MM.1S (cell line): Measurements from ENCODE around the gene FZD1.

Experiments
- DNase-seq: peaks from one replicate; pipeline ENCODE4 v3.0.0-alpha.2; 2015
- H2AFZ ChIP-seq: fragments of 300-600 bp; sonication (generic); 2 replicates; pipeline ENCODE4 v1.6.0; 2016; ENCODE audit warnings: antibody characterized with exemption, low read length
- H3F3A ChIP-seq: fragments of 300-600 bp; sonication (generic); 2 replicates; pipeline ENCODE4 v1.6.1; 2016; ENCODE audit warnings: mild to moderate bottlenecking, antibody characterized with exemption, low read length, moderate library complexity, mixed read lengths; ENCODE audit not compliant: insufficient read depth
- H3K27ac ChIP-seq: fragments of 300-600 bp; sonication (generic); 2 replicates; pipeline ENCODE4 v1.5.1; 2016; ENCODE audit warnings: mild to moderate bottlenecking, low read length
- H3K27me3 ChIP-seq: fragments of 300-600 bp; sonication (generic); replicated peaks from 2 replicates; pipeline ENCODE4 v1.6.0; 2016; ENCODE audit warnings: low read length; ENCODE audit not compliant: insufficient read depth
- H3K36me3 ChIP-seq: fragments of 300-600 bp; sonication (generic); replicated peaks from 2 replicates; pipeline ENCODE4 v1.6.1; 2016; ENCODE audit warnings: mild to moderate bottlenecking, low read length, mixed read lengths; ENCODE audit not compliant: insufficient read depth
- H3K4me1 ChIP-seq: fragments of 300-600 bp; sonication (generic); 2 replicates; pipeline ENCODE4 v1.6.1; 2016; ENCODE audit warnings: low read length, mixed read lengths
- H3K4me2 ChIP-seq: fragments of 300-600 bp; sonication (generic); 2 replicates; pipeline ENCODE4 v1.6.0; 2016; ENCODE audit warnings: low read depth, low read length
- H3K4me3 ChIP-seq: fragments of 300-600 bp; sonication (generic); 2 replicates; pipeline ENCODE4 v1.5.1; 2016; ENCODE audit warnings: low read length, mixed read lengths
- H3K79me2 ChIP-seq: fragments of 300-600 bp; sonication (generic); 2 replicates; pipeline ENCODE4 v1.6.1; 2016; ENCODE audit warnings: mixed run types, low read length, mixed read lengths
- H3K9ac ChIP-seq: fragments of 300-600 bp; sonication (generic); 2 replicates; pipeline ENCODE4 v1.6.1; 2016; ENCODE audit warnings: low read length, mixed read lengths
- H3K9me2 ChIP-seq: fragments of 300-600 bp; sonication (generic); replicated peaks from 2 replicates; pipeline ENCODE4 v1.6.1; 2016; ENCODE audit warnings: mild to moderate bottlenecking, low read length, mixed read lengths; ENCODE audit not compliant: insufficient read depth
- H3K9me3 ChIP-seq: fragments of 300-600 bp; sonication (generic); replicated peaks from 2 replicates; pipeline ENCODE4 v1.6.1; 2016; ENCODE audit warnings: mild to moderate bottlenecking, low read length, mixed read lengths; ENCODE audit not compliant: insufficient read depth
- H4K20me1 ChIP-seq: fragments of 300-600 bp; sonication (generic); 2 replicates; pipeline ENCODE4 v1.6.1; 2016; ENCODE audit warnings: mild to moderate bottlenecking, low read length, moderate library complexity, mixed read lengths; ENCODE audit not compliant: insufficient read depth
- EZH2 ChIP-seq: fragments of 300-600 bp; sonication (generic); optimal IDR thresholded peaks from 2 replicates; pipeline ENCODE3; 2017; ENCODE audit warnings: low read depth, mild to moderate bottlenecking, antibody characterized with exemption, low read length, mixed read lengths
- EZH2phosphoT487 ChIP-seq: fragments of 300-600 bp; sonication (generic); IDR thresholded peaks from 2 replicates; pipeline ENCODE4 v1.6.1; 2018; ENCODE audit warnings: antibody characterized with exemption, low read length
- TF ChIP-seq, protein P1 (sequence below): fragments of 300-600 bp; sonication (generic); IDR thresholded peaks from 2 replicates; pipeline ENCODE4 v1.5.1; 2016; ENCODE audit warnings: antibody characterized with exemption, low read length, mixed read lengths

FZD1 gene

GRCh38 chr7:91264924-91265681 is 870 bp downstream of the FZD1 start:
- Histone ChIP-seq H3K4me2 (peak overlapping the region; percentile 97), H3K27me3 (peaks cover 10% of the 10 kb centered on the region; the same call in 1 of the 2 replicates), H3K36me3 (no peaks in the 10 kb centered on the region), H3K9me2 (no peaks in the 10 kb centered on the region), H2AFZ (peak overlapping the region; percentile 80), H3K9ac (peak overlapping the region; percentile 54; the same call in 1 of the 2 replicates), H3K4me1 (peaks cover 6% of the 10 kb centered on the region; the same call in 1 of the 2 replicates), H4K20me1 (no peaks in the 10 kb centered on the region), H3F3A (no peaks in the 10 kb centered on the region), H3K9me3 (no peaks in the 10 kb centered on the region), H3K27ac (peak overlapping the region; percentile 54; the same call in 1 of the 2 replicates), H3K79me2 (no peaks in the 10 kb centered on the region), H3K4me3 (peak overlapping the region; percentile 82)
- TF ChIP-seq EZH2 (no peak), EZH2phosphoT487 (no peak)
- TF ChIP-seq, protein P1, sequence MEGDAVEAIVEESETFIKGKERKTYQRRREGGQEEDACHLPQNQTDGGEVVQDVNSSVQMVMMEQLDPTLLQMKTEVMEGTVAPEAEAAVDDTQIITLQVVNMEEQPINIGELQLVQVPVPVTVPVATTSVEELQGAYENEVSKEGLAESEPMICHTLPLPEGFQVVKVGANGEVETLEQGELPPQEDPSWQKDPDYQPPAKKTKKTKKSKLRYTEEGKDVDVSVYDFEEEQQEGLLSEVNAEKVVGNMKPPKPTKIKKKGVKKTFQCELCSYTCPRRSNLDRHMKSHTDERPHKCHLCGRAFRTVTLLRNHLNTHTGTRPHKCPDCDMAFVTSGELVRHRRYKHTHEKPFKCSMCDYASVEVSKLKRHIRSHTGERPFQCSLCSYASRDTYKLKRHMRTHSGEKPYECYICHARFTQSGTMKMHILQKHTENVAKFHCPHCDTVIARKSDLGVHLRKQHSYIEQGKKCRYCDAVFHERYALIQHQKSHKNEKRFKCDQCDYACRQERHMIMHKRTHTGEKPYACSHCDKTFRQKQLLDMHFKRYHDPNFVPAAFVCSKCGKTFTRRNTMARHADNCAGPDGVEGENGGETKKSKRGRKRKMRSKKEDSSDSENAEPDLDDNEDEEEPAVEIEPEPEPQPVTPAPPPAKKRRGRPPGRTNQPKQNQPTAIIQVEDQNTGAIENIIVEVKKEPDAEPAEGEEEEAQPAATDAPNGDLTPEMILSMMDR, result no peak; the same call in 1 of the 2 replicates
- DNase-seq, result peak; percentile 73

GRCh38 chr7:91265693-91266066 is 1.4 kb downstream of the FZD1 start:
- Histone ChIP-seq H3K9ac (no peak overlapping the region), H3K79me2 (no peaks in the 10 kb centered on the region), H3K4me3 (peak overlapping the region; percentile 82), H4K20me1 (no peaks in the 10 kb centered on the region), H3F3A (no peaks in the 10 kb centered on the region), H3K9me2 (no peaks in the 10 kb centered on the region), H3K9me3 (no peaks in the 10 kb centered on the region), H2AFZ (0 out of 2 replicates have a peak overlapping the region, but pooled peaks have one; percentile 80), H3K4me2 (peak overlapping the region; percentile 97), H3K27ac (no peak overlapping the region), H3K27me3 (peaks cover 10% of the 10 kb centered on the region; the same call in 1 of the 2 replicates), H3K4me1 (peaks cover 6% of the 10 kb centered on the region; the same call in 1 of the 2 replicates), H3K36me3 (no peaks in the 10 kb centered on the region)
- DNase-seq, result no peak
- TF ChIP-seq EZH2 (no peak), EZH2phosphoT487 (no peak)
- TF ChIP-seq, protein P1, result no peak

- no peaks in the 10 kb centered on the region for H4K20me1 ChIP-seq
- peaks cover 10% of the 10 kb centered on the region; the same call in 1 of the 2 replicates for H3K27me3 ChIP-seq
- no peak overlapping the region for H3K9ac ChIP-seq
- no peaks in the 10 kb centered on the region for H3K79me2 ChIP-seq
- no peaks in the 10 kb centered on the region for H3F3A ChIP-seq
- no peak overlapping the region for H2AFZ ChIP-seq
- TF ChIP-seq EZH2phosphoT487, result no peak
- TF ChIP-seq, protein P1, result no peak
- no peak for TF ChIP-seq EZH2
- no peak overlapping the region for H3K27ac ChIP-seq
- H3K36me3 ChIP-seq, result no peaks in the 10 kb centered on the region
- peak overlapping the region; percentile 97; the same call in 1 of the 2 replicates for H3K4me2 ChIP-seq
- DNase-seq, result no peak
- no peak overlapping the region for H3K4me3 ChIP-seq
- no peaks in the 10 kb centered on the region for H3K9me3 ChIP-seq
- H3K9me2 ChIP-seq, result no peaks in the 10 kb centered on the region
- H3K4me1 ChIP-seq, result peaks cover 6% of the 10 kb centered on the region; the same call in 1 of the 2 replicates
These were observed 1.9 kb downstream of the FZD1 start for GRCh38 chr7:91266067-91266688.
